NB4 (cell line): ENCODE data around the gene TCF4.

Experiments
- DNase-seq: peaks from one replicate; pipeline ENCODE4 v3.0.0; 2010; ENCODE audit warnings: low read depth
- H3K4me3 ChIP-seq: one replicate; pipeline ENCODE4 v1.5.1; 2011; ENCODE audit warnings: mild to moderate bottlenecking, low read depth, low read length, moderate library complexity
- CTCF ChIP-seq: IDR thresholded peaks from one replicate; pipeline ENCODE4 v1.5.1; 2012; ENCODE audit warnings: low read depth, low read length
- MAX ChIP-seq: IDR thresholded peaks from 2 replicates; pipeline ENCODE4 v1.6.1; 2011; ENCODE audit warnings: low read depth, low read length
- MYC ChIP-seq: IDR thresholded peaks from 2 replicates; pipeline ENCODE4 v1.6.1; 2011; ENCODE audit warnings: low read depth, low read length
- POLR2A ChIP-seq: IDR thresholded peaks from 2 replicates; pipeline ENCODE4 v1.6.1; 2011; ENCODE audit warnings: mild to moderate bottlenecking; ENCODE audit not compliant: insufficient read length; ENCODE audit errors: extremely low read depth

The TCF4 gene

DNA sequence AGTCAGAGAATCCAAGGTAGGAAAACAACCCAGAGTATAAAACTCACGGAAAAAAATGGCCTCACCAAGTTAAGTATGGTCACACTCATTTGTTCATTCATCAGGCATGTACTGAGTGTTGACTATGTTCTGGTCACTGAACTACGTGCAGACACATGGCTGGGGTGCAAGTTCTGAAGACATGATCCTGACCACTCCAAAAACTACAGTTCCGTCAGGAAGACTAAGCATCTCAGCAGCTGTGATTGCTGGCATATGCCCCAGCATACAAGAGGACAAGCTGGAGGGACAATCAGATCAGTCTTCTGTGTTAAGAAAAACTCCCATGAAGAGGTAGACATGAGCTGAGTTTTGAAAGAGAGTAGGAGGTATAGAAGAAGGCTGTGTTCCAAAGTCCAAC, 72.8 kb downstream of the TCF4 start:
- DNase-seq, result no peak
- no peak overlapping the region for H3K4me3 ChIP-seq
- no peak for TF ChIP-seq MAX
- TF ChIP-seq POLR2A, result no peak
- no peak for TF ChIP-seq CTCF
- TF ChIP-seq MYC, result no peak

DNA sequence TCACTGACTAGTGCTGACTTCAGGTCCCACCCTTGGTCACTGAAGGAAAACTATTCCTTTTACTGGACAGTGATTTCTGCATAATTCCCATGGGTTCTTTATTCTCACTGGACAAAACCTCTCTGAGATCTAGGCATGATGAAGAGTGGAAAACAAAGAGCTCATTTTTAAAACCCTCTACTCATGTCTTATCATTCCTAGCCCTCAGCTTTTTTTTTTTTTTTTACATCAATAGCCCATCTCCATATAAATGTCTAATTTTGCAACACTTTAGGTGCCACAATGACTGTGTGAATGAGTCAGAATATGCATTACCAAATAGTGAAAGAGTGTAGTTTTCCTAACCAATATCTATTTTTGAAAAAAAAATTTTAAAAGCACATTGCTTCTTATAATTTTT, 74.8 kb downstream of the TCF4 start:
- no peak for TF ChIP-seq MAX
- TF ChIP-seq POLR2A, result no peak
- no peak for TF ChIP-seq CTCF
- no peak overlapping the region for H3K4me3 ChIP-seq
- DNase-seq, result no peak

- TF ChIP-seq MYC (no peak), CTCF (no peak), MAX (no peak), POLR2A (no peak)
- no peak overlapping the region for H3K4me3 ChIP-seq
- no peak for DNase-seq
Measured at GRCh38 chr18:55511277-55511676, 76.7 kb downstream of the TCF4 start.

GRCh38 chr18:55510809-55511208, 77.2 kb downstream of the TCF4 start:
- TF ChIP-seq CTCF (no peak), POLR2A (no peak), MYC (no peak), MAX (no peak)
- H3K4me3 ChIP-seq, result no peak overlapping the region
- DNase-seq, result no peak

DNA sequence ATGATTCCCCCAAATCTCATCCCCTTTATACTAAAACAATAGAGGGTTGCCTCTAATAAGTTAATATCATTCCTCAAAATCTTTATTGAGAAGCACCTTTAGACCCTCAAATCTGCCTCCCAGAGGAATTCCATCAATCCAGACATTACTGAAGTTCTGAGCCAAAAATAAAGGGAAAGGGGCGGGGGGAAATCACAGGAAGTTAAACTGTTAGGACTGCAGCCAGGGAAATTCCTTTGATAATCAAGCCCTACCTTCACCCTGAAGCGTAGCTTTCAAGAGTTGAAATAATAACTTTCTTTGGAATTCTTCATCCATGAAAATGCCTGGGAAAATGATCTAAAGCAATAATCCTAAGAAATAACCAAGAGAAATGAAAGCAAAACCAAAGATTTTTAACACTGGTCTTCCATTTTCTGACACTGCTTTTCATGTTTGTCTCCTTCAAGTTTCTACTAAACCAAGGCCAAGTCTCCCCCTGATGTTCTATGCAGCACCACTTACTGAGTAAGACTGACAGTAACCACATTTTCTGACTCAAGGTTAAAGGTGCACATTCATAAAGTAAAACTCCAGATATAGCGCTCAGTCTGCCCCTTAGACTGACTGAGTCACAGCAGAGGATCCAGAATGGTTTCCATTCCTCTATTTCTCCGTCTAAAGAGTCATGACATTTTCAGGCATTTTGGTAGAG, 78.2 kb downstream of the TCF4 start:
- no peak for TF ChIP-seq MAX
- TF ChIP-seq CTCF, result no peak
- DNase-seq, result no peak
- no peak overlapping the region for H3K4me3 ChIP-seq

GRCh38 chr18:55508651-55509050, 79.3 kb downstream of the TCF4 start:
- TF ChIP-seq MAX, result no peak
- TF ChIP-seq POLR2A, result no peak
- TF ChIP-seq MYC, result no peak
- no peak for TF ChIP-seq CTCF
- no peak for DNase-seq

More at GRCh38 chr18:55508651-55509050, 79.3 kb downstream of the TCF4 start:
- no peak overlapping the region for H3K4me3 ChIP-seq
